ENCODE measurements around the gene PCDHB3.
"Not testable (repeated sequence)": the region's sequence is repeated elsewhere in the genome, so short reads cannot be mapped to it uniquely, and the experiment has no call there.

PCDHB3 gene

GRCh38 chr5:141100243-141100805, at the start of gene PCDHB3:
Gene PCDHB3 (plus strand): TSS chr5:141100473. CDS start chr5:141100650, 177 bp downstream.
- no peak for DNase-seq

- DNase-seq, result no peak
Measured at GRCh38 chr5:141050622-141051520, 49.4 kb upstream of the PCDHB3 start, which contains the start of gene PCDHB1. Gene PCDHB1 (plus strand): TSS chr5:141051374. CDS start chr5:141051471, 97 bp downstream.

- no peak for DNase-seq
Measured at GRCh38 chr5:141051521-141051866, 48.8 kb upstream of the PCDHB3 start.

- no peak for DNase-seq
Measured at GRCh38 chr5:141077826-141078225, 22.4 kb upstream of the PCDHB3 start.

- DNase-seq, result no peak
Measured at GRCh38 chr5:141082228-141082627, 18.0 kb upstream of the PCDHB3 start.

- DNase-seq, result peak; percentile 64
Measured at GRCh38 chr5:141084487-141084989, 15.7 kb upstream of the PCDHB3 start.

- peak; percentile 72 for DNase-seq
Measured at GRCh38 chr5:141094481-141095262, 5.6 kb upstream of the PCDHB3 start, which contains the start of gene PCDHB2. Gene PCDHB2 (plus strand): TSS chr5:141094615. CDS start chr5:141094791, 176 bp downstream.

GRCh38 chr5:141095263-141095641, 5.0 kb upstream of the PCDHB3 start:
- DNase-seq, result no peak

GRCh38 chr5:141096181-141096580, 4.1 kb upstream of the PCDHB3 start:
- DNase-seq, result not testable (repeated sequence)

- not testable (repeated sequence) for DNase-seq
Measured at GRCh38 chr5:141096586-141096985, 3.7 kb upstream of the PCDHB3 start.

GRCh38 chr5:141101059-141101458, 786 bp downstream of the PCDHB3 start:
- DNase-seq, result no peak

GRCh38 chr5:141102070-141102469, 1.8 kb downstream of the PCDHB3 start:
- not testable (repeated sequence) for DNase-seq

- not testable (repeated sequence) for DNase-seq
Measured at GRCh38 chr5:141102471-141102870, 2.2 kb downstream of the PCDHB3 start.

GRCh38 chr5:141105350-141105749, 5.1 kb downstream of the PCDHB3 start:
- DNase-seq, result no peak

- no peak for DNase-seq
Measured at GRCh38 chr5:141119250-141119649, 19.0 kb downstream of the PCDHB3 start.

- peak; percentile 63 for DNase-seq
Measured at GRCh38 chr5:141121563-141121962, 21.3 kb downstream of the PCDHB3 start, which contains the start of gene PCDHB4. Gene PCDHB4 (plus strand): TSS chr5:141121818. CDS start chr5:141121999, 181 bp downstream.

GRCh38 chr5:141121985-141122384, 21.7 kb downstream of the PCDHB3 start:
- peak; percentile 38 for DNase-seq

GRCh38 chr5:141123396-141124135, 23.3 kb downstream of the PCDHB3 start:
- DNase-seq, result not testable (repeated sequence)

- DNase-seq, result no peak
Measured at GRCh38 chr5:141127305-141127704, 27.0 kb downstream of the PCDHB3 start.

GRCh38 chr5:141135030-141135717, 34.9 kb downstream of the PCDHB3 start, which contains the start of gene PCDHB5:
Gene PCDHB5 (plus strand): TSS chr5:141135206. CDS start chr5:141135435, 229 bp downstream.
- DNase-seq, result peak; percentile 75

GRCh38 chr5:141135718-141136266, 35.5 kb downstream of the PCDHB3 start:
- no peak for DNase-seq
